Gastroesophageal sphincter (tissue), 3 donors: ENCODE measurements around the gene NBL1.

Experiments used
- CTCF ChIP-seq, 4 experiments: fragments of 200-600 bp in 2 of 4; fragments of 450-650 bp in 2 of 4; sonication (generic) in 1 of 4; IDR thresholded peaks; one replicate each; pipeline ENCODE4 v1.5.1; 2017 to 2019; ENCODE audit warnings: antibody characterized with exemption in 4 of 4, mild to moderate bottlenecking in 2 of 4, moderate library complexity in 2 of 4
- EP300 ChIP-seq: sonication (generic); formaldehyde crosslinking; IDR thresholded peaks from one replicate; pipeline ENCODE4 v1.6.1; 2017; ENCODE audit warnings: antibody characterized with exemption, mild to moderate bottlenecking
- POLR2A ChIP-seq, 2 donors: fragments of 450-650 bp; IDR thresholded peaks; one replicate each; pipeline ENCODE4 v1.6.1; 2017; ENCODE audit warnings: antibody characterized with exemption in 2 of 2, mild to moderate bottlenecking in 2 of 2, moderate library complexity in 1 of 2
- POLR2AphosphoS5 ChIP-seq: sonication (generic); formaldehyde crosslinking; IDR thresholded peaks from one replicate; pipeline ENCODE4 v1.6.1; 2017; ENCODE audit warnings: antibody characterized with exemption

GRCh38 chr1:19658186-19658585 lies 14.1 kb downstream of the NBL1 start:
- TF ChIP-seq EP300: no peak
- TF ChIP-seq CTCF (IDR thresholded peaks at IDR 0.05): no peak
- no peak for TF ChIP-seq POLR2AphosphoS5
- no peak for TF ChIP-seq POLR2A (IDR thresholded peaks at IDR 0.05)
